H1 (cell line): ENCODE results near the gene PBX2. TPM values are rescaled to one million over a fixed set of nuclear protein-coding genes. Genes with fewer than 3 reads are reported as not detected.

Source experiments
- CTCF ChIA-PET: fragments of 300-600 bp; sonication (Branson Sonifier 250); formaldehyde crosslinking; loops from one replicate; lab custom pipeline; 2021; ENCODE audit not compliant: partially characterized antibody; lab: Charles Lee
- POLR2A ChIA-PET: fragments of 300-600 bp; sonication (Branson Sonifier 250); formaldehyde crosslinking; loops from one replicate; lab custom pipeline; 2021; ENCODE audit warnings: inconsistent platforms; ENCODE audit not compliant: partially characterized antibody; lab: Charles Lee
- DNase-seq, 2 experiments: peaks; one replicate each; pipeline versions ENCODE4 v3.0.0 to v3.0.0-alpha.2; 2010 to 2022; ENCODE audit warnings: low spot score in 2 of 2, low read depth in 1 of 2, mixed read lengths in 1 of 2
- FAIRE-seq: peaks from 2 replicates; lab custom pipeline; 2011; peaks lifted over from hg19 to GRCh38; lab: Jason Lieb, UNC
- H2AFZ ChIP-seq: 2 replicates; pipeline ENCODE4 v1.8.1; 2012; ENCODE audit warnings: low read length, inconsistent platforms
- H2AK5ac ChIP-seq: 2 replicates; pipeline ENCODE4 v1.6.1; 2013; ENCODE audit warnings: low read depth, low read length
- H2BK120ac ChIP-seq: replicated peaks from 2 replicates; pipeline ENCODE3; 2013; ENCODE audit warnings: low read depth, low read length, inconsistent platforms
- H2BK12ac ChIP-seq: 2 replicates; pipeline ENCODE4 v1.6.1; 2013; ENCODE audit warnings: low read depth, low read length
- H2BK15ac ChIP-seq: 2 replicates; pipeline ENCODE4 v1.6.1; 2013; ENCODE audit warnings: low read length
- H2BK20ac ChIP-seq: 2 replicates; pipeline ENCODE4 v1.6.1; 2013; ENCODE audit warnings: low read length
- H2BK5ac ChIP-seq: 2 replicates; pipeline ENCODE4 v1.6.1; 2013; ENCODE audit warnings: low read depth, low read length
- H3K14ac ChIP-seq: 2 replicates; pipeline ENCODE4 v1.6.1; 2013; ENCODE audit warnings: inconsistent platforms; ENCODE audit not compliant: insufficient read length
- H3K18ac ChIP-seq: 2 replicates; pipeline ENCODE4 v1.6.1; 2013; ENCODE audit warnings: low read length; ENCODE audit errors: extremely low read depth
- H3K23ac ChIP-seq: 2 replicates; pipeline ENCODE4 v1.6.1; 2013; ENCODE audit warnings: inconsistent platforms; ENCODE audit not compliant: insufficient read length
- H3K23me2 ChIP-seq: 2 replicates; pipeline ENCODE4 v1.6.1; 2013; ENCODE audit warnings: low read depth, low read length
- H3K27ac ChIP-seq: 2 replicates; pipeline ENCODE4 v1.6.1; 2011; ENCODE audit warnings: low read depth, low read length, inconsistent platforms
- H3K27me3 ChIP-seq, 4 experiments: replicated peaks in 1 of 4; 1 replicate in 1 of 4; 2 replicates in 3 of 4; pipeline versions ENCODE4 v1.6.1 to v1.8.1; 2011 to 2013; ENCODE audit warnings: low read length in 3 of 4, mild to moderate bottlenecking in 3 of 4, inconsistent platforms in 2 of 4, mixed read lengths in 2 of 4, moderate library complexity in 1 of 4; ENCODE audit not compliant: control insufficient read depth in 3 of 4, insufficient read depth in 3 of 4; ENCODE audit errors: extremely low read depth in 1 of 4
- H3K36me3 ChIP-seq, 4 experiments: 2 replicates each; pipeline versions ENCODE4 v1.6.1 to v1.8.1; 2011 to 2013; ENCODE audit warnings: mild to moderate bottlenecking in 4 of 4, low read length in 3 of 4, moderate library complexity in 2 of 4, control low read depth in 1 of 4, inconsistent platforms in 1 of 4; ENCODE audit not compliant: insufficient read depth in 4 of 4, control insufficient read depth in 2 of 4
- H3K4ac ChIP-seq: replicated peaks from 2 replicates; pipeline ENCODE3; 2013; ENCODE audit warnings: low read length, low read depth, mixed read lengths, inconsistent platforms; ENCODE audit not compliant: insufficient read length
- H3K4me1 ChIP-seq, 4 experiments: replicated peaks in 1 of 4; 1 replicate in 1 of 4; 2 replicates in 3 of 4; pipeline versions ENCODE4 v1.6.1 to v1.8.1; 2011 to 2013; ENCODE audit warnings: low read length in 3 of 4, inconsistent platforms in 2 of 4, mixed read lengths in 1 of 4; ENCODE audit not compliant: insufficient read depth in 4 of 4, control insufficient read depth in 3 of 4
- H3K4me2 ChIP-seq, 2 experiments: 2 replicates each; pipeline versions ENCODE4 v1.6.1 to v1.8.1; 2011 to 2013; ENCODE audit warnings: low read depth in 2 of 2, low read length in 2 of 2, control low read depth in 1 of 2, inconsistent platforms in 1 of 2, mild to moderate bottlenecking in 1 of 2; ENCODE audit not compliant: insufficient read depth in 1 of 2
- H3K4me3 ChIP-seq, 4 experiments: fragments of 200-600, 300-600 bp in 1 of 4; sonication (generic), shearing (Covaris generic), sonication (Bioruptor Twin) in 1 of 4; 2 replicates each; pipeline versions ENCODE4 v1.5.1 to v1.8.1; 2011 to 2016; ENCODE audit warnings: low read length in 4 of 4, low read depth in 3 of 4, control low read depth in 2 of 4, inconsistent platforms in 2 of 4, mild to moderate bottlenecking in 2 of 4, mixed read lengths in 1 of 4, moderate library complexity in 1 of 4; ENCODE audit not compliant: insufficient read depth in 2 of 4; ENCODE audit errors: extremely low read depth in 1 of 4
- H3K56ac ChIP-seq: replicated peaks from 2 replicates; pipeline ENCODE3; 2013; ENCODE audit warnings: low read depth, mild to moderate bottlenecking, mixed read lengths, low read length, inconsistent platforms; ENCODE audit not compliant: insufficient read length
- H3K79me1 ChIP-seq: 2 replicates; pipeline ENCODE4 v1.6.1; 2013; ENCODE audit warnings: low read depth, low read length, control low read depth
- H3K79me2 ChIP-seq, 2 experiments: 2 replicates each; pipeline versions ENCODE4 v1.6.1 to v1.8.1; 2012 to 2013; ENCODE audit warnings: low read length in 2 of 2, mild to moderate bottlenecking in 2 of 2, inconsistent platforms in 1 of 2; ENCODE audit not compliant: insufficient read depth in 2 of 2, control insufficient read depth in 1 of 2
- H3K9ac ChIP-seq, 4 experiments: replicated peaks in 1 of 4; 1 replicate in 1 of 4; 2 replicates in 3 of 4; pipeline versions ENCODE4 v1.6.1 to v1.8.1; 2011 to 2013; ENCODE audit warnings: low read depth in 3 of 4, low read length in 3 of 4, control low read depth in 2 of 4, mild to moderate bottlenecking in 2 of 4, moderate library complexity in 2 of 4, inconsistent platforms in 1 of 4; ENCODE audit errors: extremely low read depth in 1 of 4
- H3K9me3 ChIP-seq, 2 experiments: 2 replicates each; pipeline versions ENCODE4 v1.6.1 to v1.8.1; 2012 to 2013; ENCODE audit warnings: mild to moderate bottlenecking in 2 of 2, moderate library complexity in 2 of 2, control low read depth in 1 of 2, inconsistent platforms in 1 of 2, low read depth in 1 of 2, low read length in 1 of 2, mixed read lengths in 1 of 2; ENCODE audit not compliant: insufficient read depth in 2 of 2
- H4K20me1 ChIP-seq, 2 experiments: replicated peaks in 1 of 2; 2 replicates each; pipeline versions ENCODE3 to v1.8.1; 2011 to 2013; ENCODE audit warnings: inconsistent platforms in 2 of 2, low read length in 2 of 2, mild to moderate bottlenecking in 1 of 2; ENCODE audit not compliant: insufficient read depth in 2 of 2, control insufficient read depth in 1 of 2
- H4K5ac ChIP-seq: 2 replicates; pipeline ENCODE4 v1.6.1; 2013; ENCODE audit warnings: low read length, low read depth, mixed read lengths, inconsistent platforms; ENCODE audit not compliant: insufficient read length
- H4K8ac ChIP-seq: 2 replicates; pipeline ENCODE4 v1.8.0; 2013; ENCODE audit warnings: mild to moderate bottlenecking, moderate library complexity, low read length, inconsistent platforms; ENCODE audit not compliant: insufficient read depth; ENCODE audit errors: extremely low read depth
- H4K91ac ChIP-seq: replicated peaks from 2 replicates; pipeline ENCODE3; 2013; ENCODE audit warnings: low read length, mixed read lengths, inconsistent platforms; ENCODE audit not compliant: insufficient read length
- SP1 ChIP-seq: IDR thresholded peaks from 2 replicates; pipeline ENCODE4 v1.6.1; 2011; ENCODE audit warnings: low read depth, low read length
- WGBS, 2 experiments: shearing (Covaris generic) in 1 of 2; methylation state at CpG; one replicate each; pipeline versions ENCODE4 v1.1.6 to v1.1.7; 2013 to 2015; ENCODE audit warnings: low lambda C conversion rate in 2 of 2, mixed read lengths in 2 of 2, inconsistent platforms in 1 of 2, low coverage in 1 of 2, missing lambda C conversion rate in 1 of 2; ENCODE audit not compliant: insufficient replicate concordance in 2 of 2, insufficient coverage in 1 of 2, insufficient read length in 1 of 2; ENCODE audit errors: extremely low coverage in 1 of 2, missing lambda C conversion rate in 1 of 2; 5-methylcytosine and 5-hydroxymethylcytosine counted together
- polyA plus RNA-seq, 7 experiments: library from polyadenylated mRNA; depleted of rRNA in 3 of 7; stranded (reverse) in 5 of 7; unstranded in 2 of 7; fragments of >200 nt in 5 of 7; fragments of 200-250 nt in 2 of 7; gene quantifications; 1 replicate in 5 of 7; 2 replicates in 1 of 7; 4 replicates in 1 of 7; pipeline versions ENCODE4 v1.2.1 to v1.2.3, GENCODE V29; 2011 to 2013; ENCODE audit warnings: missing spikeins in 2 of 7, mixed read lengths in 2 of 7
- total RNA-seq: library from RNA; stranded (reverse); fragmentation: NEBNext Ultra II Directional; extraction: Animal tissue kit (Norgen Biotek cat#: 25700); gene quantifications from 2 replicates; pipeline ENCODE4 v1.2.1, GENCODE V29; 2021

Gene PBX2
- total and polyA plus RNA-seq, 2 of the 8 experiments (the other 6 are each of a cell fraction or from before 2014, with no cell fraction given): 102 to 130 TPM

- CTCF ChIA-PET: interaction anchor here (0.7 to 1.1 kb wide), 2 partner anchors 138 to 259 kb away, joined by 3 read pairs; no protein-coding TSS in a partner anchor
- no peak overlapping the region for H3K4ac ChIP-seq
- H4K5ac ChIP-seq: no peak overlapping the region
- H3K4me3 ChIP-seq: no peak overlapping the region
- no peak overlapping the region for H3K14ac ChIP-seq
- no peak overlapping the region for H2BK15ac ChIP-seq
- no peaks in the 10 kb centered on the region for H4K20me1 ChIP-seq
- H3K27me3 ChIP-seq: no peaks in the 10 kb centered on the region
- H3K79me2 ChIP-seq: no peaks in the 10 kb centered on the region
- H3K4me2 ChIP-seq: no peak overlapping the region
- H2BK20ac ChIP-seq: no peak overlapping the region
- H3K79me1 ChIP-seq: no peaks in the 10 kb centered on the region
- DNase-seq (no peak), FAIRE-seq (no peak)
- H2AFZ ChIP-seq: no peak overlapping the region
- H3K23ac ChIP-seq: no peak overlapping the region
- WGBS, 2 experiments: 92% methylated on average over 8 of the region's 8 CpGs; no CpG with 5 or more reads in 1 of the 2 experiments
- no peaks in the 10 kb centered on the region for H3K36me3 ChIP-seq
- POLR2A ChIA-PET: no interaction called here
- no peak overlapping the region; the same call in 1 of the 2 replicates for H4K8ac ChIP-seq
- H4K91ac ChIP-seq: no peak overlapping the region
- peaks cover 0 to 9% (median under 1%) of the 10 kb centered on the region in 4 experiments; a peak in 1 of 7 replicates for H3K4me1 ChIP-seq
- H3K18ac ChIP-seq: no peak overlapping the region
- no peak overlapping the region for H2BK120ac ChIP-seq
- no peaks in the 10 kb centered on the region for H3K23me2 ChIP-seq
- H2BK12ac ChIP-seq: no peak overlapping the region
- no peak overlapping the region for H3K27ac ChIP-seq
- H2AK5ac ChIP-seq: no peak overlapping the region
- H2BK5ac ChIP-seq: peak overlapping the region; percentile 52; the same call in 1 of the 2 replicates
- H3K9ac ChIP-seq: no peak overlapping the region
- no peaks in the 10 kb centered on the region for H3K9me3 ChIP-seq
- no peak overlapping the region for H3K56ac ChIP-seq
- no peak for TF ChIP-seq SP1
Observed at GRCh38 chr6:32222333-32223230, 32.6 kb upstream of the PBX2 start.
